ENCODE results near the gene TIMP2. TPM values are rescaled to one million over a fixed set of nuclear protein-coding genes. Genes with fewer than 3 reads are reported as not detected.

The TIMP2 gene
- total and polyA plus RNA-seq, 2 of the 13 experiments (the other 11 are each of a cell fraction or from before 2014, with no cell fraction given): 3.8 to 8.5 TPM

DNA sequence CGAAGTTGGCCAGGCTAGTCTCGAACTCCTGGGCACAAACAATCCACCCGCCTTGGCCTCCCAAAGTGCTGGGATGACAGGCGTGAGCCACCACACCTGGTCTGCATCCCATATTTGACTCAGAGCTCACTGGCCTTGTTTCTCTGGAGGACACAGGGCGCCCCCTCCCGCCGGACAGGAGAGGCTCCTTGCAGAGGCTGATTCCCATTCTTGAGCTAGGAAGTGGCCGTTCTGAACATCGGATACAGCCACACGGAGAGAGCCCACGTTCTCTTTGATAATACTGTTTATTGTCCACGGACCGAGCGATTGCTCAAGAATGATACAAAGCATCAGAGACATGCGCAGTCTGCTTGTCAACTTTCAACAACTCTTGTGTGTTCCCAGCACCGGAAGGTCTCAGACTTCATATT lies 72.5 kb downstream of the TIMP2 start (continued):
- TF ChIP-seq MBD4 (IDR thresholded peaks at IDR 0.05; ENCODE audit: borderline replicate concordance, low read length) (no peak), ZNF550 (CRISPR knock-in tag; IDR thresholded peaks at IDR 0.05; ENCODE audit: borderline replicate concordance) (no peak), GMEB2 (CRISPR knock-in tag; IDR thresholded peaks at IDR 0.05; ENCODE audit: low read depth) (no peak), RCOR2 (CRISPR knock-in tag; IDR thresholded peaks at IDR 0.05) (no peak), ZNF737 (CRISPR knock-in tag; IDR thresholded peaks at IDR 0.05; ENCODE audit: borderline replicate concordance) (no peak), ZNF382 (CRISPR knock-in tag; IDR thresholded peaks at IDR 0.05; ENCODE audit: borderline replicate concordance) (no peak), NFKB2 (CRISPR knock-in tag; IDR thresholded peaks at IDR 0.05; ENCODE audit: borderline replicate concordance) (no peak), AFF4 (CRISPR knock-in tag; IDR thresholded peaks at IDR 0.05) (no peak), ZNF460 (CRISPR knock-in tag; IDR thresholded peaks at IDR 0.05; ENCODE audit: borderline replicate concordance) (peak; percentile 92), PCBP1 (IDR thresholded peaks at IDR 0.05; ENCODE audit: borderline replicate concordance, low read depth, low read length) (no peak), MAX (IDR thresholded peaks at IDR 0.05) (no peak), SIN3A (IDR thresholded peaks at IDR 0.05; ENCODE audit: borderline replicate concordance, low read depth, low read length) (no peak), ZFP36L1 (CRISPR knock-in tag; IDR thresholded peaks at IDR 0.05) (no peak), ZNF670 (CRISPR knock-in tag; IDR thresholded peaks at IDR 0.05; ENCODE audit: borderline replicate concordance) (no peak), MEIS1 (CRISPR knock-in tag; IDR thresholded peaks at IDR 0.05; ENCODE audit: borderline replicate concordance) (no peak), ZNF24 (IDR thresholded peaks at IDR 0.05) (no peak), NCOR1 (IDR thresholded peaks at IDR 0.05; ENCODE audit: borderline replicate concordance, low read length) (no peak), SAP130 (CRISPR knock-in tag; IDR thresholded peaks at IDR 0.05; ENCODE audit: low read depth) (peak; percentile 18; the same call in 1 of the 2 replicates), SMAD3 (CRISPR knock-in tag; IDR thresholded peaks at IDR 0.05) (no peak)
- TF ChIP-seq, protein P1, sequence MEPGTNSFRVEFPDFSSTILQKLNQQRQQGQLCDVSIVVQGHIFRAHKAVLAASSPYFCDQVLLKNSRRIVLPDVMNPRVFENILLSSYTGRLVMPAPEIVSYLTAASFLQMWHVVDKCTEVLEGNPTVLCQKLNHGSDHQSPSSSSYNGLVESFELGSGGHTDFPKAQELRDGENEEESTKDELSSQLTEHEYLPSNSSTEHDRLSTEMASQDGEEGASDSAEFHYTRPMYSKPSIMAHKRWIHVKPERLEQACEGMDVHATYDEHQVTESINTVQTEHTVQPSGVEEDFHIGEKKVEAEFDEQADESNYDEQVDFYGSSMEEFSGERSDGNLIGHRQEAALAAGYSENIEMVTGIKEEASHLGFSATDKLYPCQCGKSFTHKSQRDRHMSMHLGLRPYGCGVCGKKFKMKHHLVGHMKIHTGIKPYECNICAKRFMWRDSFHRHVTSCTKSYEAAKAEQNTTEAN (CRISPR knock-in tag; conservative IDR thresholded peaks at IDR 0.05): no peak
- TF ChIP-seq, protein P2, sequence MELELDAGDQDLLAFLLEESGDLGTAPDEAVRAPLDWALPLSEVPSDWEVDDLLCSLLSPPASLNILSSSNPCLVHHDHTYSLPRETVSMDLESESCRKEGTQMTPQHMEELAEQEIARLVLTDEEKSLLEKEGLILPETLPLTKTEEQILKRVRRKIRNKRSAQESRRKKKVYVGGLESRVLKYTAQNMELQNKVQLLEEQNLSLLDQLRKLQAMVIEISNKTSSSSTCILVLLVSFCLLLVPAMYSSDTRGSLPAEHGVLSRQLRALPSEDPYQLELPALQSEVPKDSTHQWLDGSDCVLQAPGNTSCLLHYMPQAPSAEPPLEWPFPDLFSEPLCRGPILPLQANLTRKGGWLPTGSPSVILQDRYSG (CRISPR knock-in tag; IDR thresholded peaks at IDR 0.05): no peak
- TF ChIP-seq, protein P3, sequence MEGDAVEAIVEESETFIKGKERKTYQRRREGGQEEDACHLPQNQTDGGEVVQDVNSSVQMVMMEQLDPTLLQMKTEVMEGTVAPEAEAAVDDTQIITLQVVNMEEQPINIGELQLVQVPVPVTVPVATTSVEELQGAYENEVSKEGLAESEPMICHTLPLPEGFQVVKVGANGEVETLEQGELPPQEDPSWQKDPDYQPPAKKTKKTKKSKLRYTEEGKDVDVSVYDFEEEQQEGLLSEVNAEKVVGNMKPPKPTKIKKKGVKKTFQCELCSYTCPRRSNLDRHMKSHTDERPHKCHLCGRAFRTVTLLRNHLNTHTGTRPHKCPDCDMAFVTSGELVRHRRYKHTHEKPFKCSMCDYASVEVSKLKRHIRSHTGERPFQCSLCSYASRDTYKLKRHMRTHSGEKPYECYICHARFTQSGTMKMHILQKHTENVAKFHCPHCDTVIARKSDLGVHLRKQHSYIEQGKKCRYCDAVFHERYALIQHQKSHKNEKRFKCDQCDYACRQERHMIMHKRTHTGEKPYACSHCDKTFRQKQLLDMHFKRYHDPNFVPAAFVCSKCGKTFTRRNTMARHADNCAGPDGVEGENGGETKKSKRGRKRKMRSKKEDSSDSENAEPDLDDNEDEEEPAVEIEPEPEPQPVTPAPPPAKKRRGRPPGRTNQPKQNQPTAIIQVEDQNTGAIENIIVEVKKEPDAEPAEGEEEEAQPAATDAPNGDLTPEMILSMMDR (CRISPR knock-in tag; IDR thresholded peaks at IDR 0.05): peak; percentile 88
